K562 (cell line): ENCODE measurements around the gene HIVEP1. TPM values are rescaled to one million over a fixed set of nuclear protein-coding genes. Genes with fewer than 3 reads are reported as not detected.

ENCODE experiments used
- ATAC-seq: fragments of 200-7000 bp; cut with Tn5 transposase; 3 replicates; pipeline ENCODE4 v1.9.1; 2020; ENCODE audit warnings: moderate library complexity
- BruUV-seq: library from RNA; stranded (reverse); fragments of 400-500 nt; replicated peaks from 2 replicates; lab custom pipeline; 2021; lab: Mats Ljungman, UMichigan
- CTCF ChIA-PET: fragments of 300-600 bp; formaldehyde crosslinking; extraction: SDS; loops from one replicate; lab custom pipeline; 2021; ENCODE audit warnings: low intra/inter-chr PET ratio; lab: Yijun Ruan, JAX
- POLR2A ChIA-PET: fragments of 300-600, 350-650 bp; sonication (Branson Sonifier 250); formaldehyde crosslinking; extraction: SDS; loops from one replicate; lab custom pipeline; 2021; ENCODE audit warnings: antibody characterized with exemption, inconsistent platforms; lab: Yijun Ruan, JAX
- DNase-seq, 4 experiments: peaks; one replicate each; pipeline versions ENCODE4 v3.0.0 to v3.0.0-alpha.2; 2011 to 2018; ENCODE audit warnings: low spot score in 3 of 4, mixed read lengths in 3 of 4; ENCODE audit errors: extremely low read depth in 1 of 4
- FAIRE-seq: peaks from 2 replicates; lab custom pipeline; 2011; peaks lifted over from hg19 to GRCh38; lab: Jason Lieb, UNC
- H2AFZ ChIP-seq: 2 replicates; pipeline ENCODE4 v1.6.0; 2011; ENCODE audit warnings: low read depth, low read length, control low read depth, inconsistent platforms
- H3K27ac ChIP-seq: fragments of 200-600 bp; 3 replicates; pipeline ENCODE4 v1.8.0; 2011; ENCODE audit warnings: low read depth, mild to moderate bottlenecking, control low read depth, inconsistent platforms, low read length, moderate library complexity, mixed read lengths; ENCODE audit errors: extremely low read depth
- H3K27me3 ChIP-seq, 2 experiments: fragments of 300-600 bp in 1 of 2; 2 replicates in 1 of 2; 3 replicates in 1 of 2; pipeline versions ENCODE4 v1.6.0 to v1.8.0; 2011; ENCODE audit warnings: inconsistent platforms in 2 of 2, low read length in 2 of 2, mild to moderate bottlenecking in 1 of 2, mixed read lengths in 1 of 2, moderate library complexity in 1 of 2; ENCODE audit not compliant: control insufficient read depth in 2 of 2, insufficient read depth in 2 of 2
- H3K36me3 ChIP-seq: fragments of 300-600 bp; 3 replicates; pipeline ENCODE4 v1.8.0; 2011; ENCODE audit warnings: mild to moderate bottlenecking, low read length, inconsistent platforms; ENCODE audit not compliant: control insufficient read depth, insufficient read depth
- H3K4me1 ChIP-seq, 2 experiments: fragments of 200-600 bp in 1 of 2; replicated peaks in 1 of 2; 2 replicates in 1 of 2; 3 replicates in 1 of 2; pipeline versions ENCODE4 v1.5.1 to v1.8.0; 2011; ENCODE audit warnings: inconsistent platforms in 2 of 2, low read length in 2 of 2, mild to moderate bottlenecking in 1 of 2, mixed read lengths in 1 of 2, moderate library complexity in 1 of 2; ENCODE audit not compliant: control insufficient read depth in 2 of 2, insufficient read depth in 2 of 2
- H3K4me2 ChIP-seq: 2 replicates; pipeline ENCODE4 v1.6.1; 2011; ENCODE audit warnings: low read length, control low read depth, inconsistent platforms, mixed read lengths; ENCODE audit not compliant: insufficient read depth
- H3K4me3 ChIP-seq: fragments of 200-600 bp; sonication (generic), shearing (Covaris generic); 2 replicates; pipeline ENCODE4 v1.5.1; 2016; ENCODE audit warnings: control low read depth, inconsistent platforms
- H3K79me2 ChIP-seq: fragments of 200-600 bp; 3 replicates; pipeline ENCODE4 v1.8.0; 2011; ENCODE audit warnings: low read length, inconsistent platforms; ENCODE audit not compliant: control insufficient read depth, insufficient read depth
- H3K9ac ChIP-seq, 2 experiments: 2 replicates each; pipeline versions ENCODE4 v1.6.0 to v1.6.1; 2011; ENCODE audit warnings: low read depth in 2 of 2, low read length in 2 of 2, control low read depth in 1 of 2, inconsistent platforms in 1 of 2, mild to moderate bottlenecking in 1 of 2, mixed read lengths in 1 of 2; ENCODE audit not compliant: insufficient read depth in 1 of 2
- H3K9me1 ChIP-seq: one replicate; pipeline ENCODE4 v1.6.0; 2011; ENCODE audit warnings: inconsistent platforms, mild to moderate bottlenecking, low read length, moderate library complexity; ENCODE audit not compliant: control insufficient read depth, insufficient read depth
- H3K9me3 ChIP-seq: replicated peaks from 2 replicates; pipeline ENCODE4 v1.5.1; 2011; ENCODE audit warnings: low read depth, low read length, inconsistent platforms; ENCODE audit not compliant: control insufficient read depth, insufficient read depth
- H4K20me1 ChIP-seq: replicated peaks from 2 replicates; pipeline ENCODE4 v1.6.1; 2011; ENCODE audit warnings: low read length, inconsistent platforms, mixed read lengths; ENCODE audit not compliant: control insufficient read depth, insufficient read depth
- CC2D1A ChIP-seq: fragments of 450-650 bp; IDR thresholded peaks from 2 replicates; pipeline ENCODE4 v1.6.1; 2017; ENCODE audit warnings: mild to moderate bottlenecking
- CGGBP1 ChIP-seq: fragments of 250-450 bp; sonication (Bioruptor Pico); IDR thresholded peaks from 2 replicates; pipeline ENCODE4 v1.9.0; 2021; ENCODE audit warnings: mild to moderate bottlenecking
- HMGN3 ChIP-seq: IDR thresholded peaks from 2 replicates; pipeline ENCODE4 v1.6.1; 2011; ENCODE audit warnings: borderline replicate concordance, low read depth, mild to moderate bottlenecking, mixed read lengths, low read length; ENCODE audit not compliant: insufficient read length; ENCODE audit errors: extremely low read depth
- HMGXB4 ChIP-seq: sonication (generic); formaldehyde crosslinking; IDR thresholded peaks from 2 replicates; pipeline ENCODE4 v1.8.1; 2023; ENCODE audit warnings: mild to moderate bottlenecking, missing genetic modification reagents
- HNRNPUL1 ChIP-seq: fragments of 200-400 bp; formaldehyde crosslinking; IDR thresholded peaks from 2 replicates; pipeline ENCODE4 v1.6.1; 2017; ENCODE audit warnings: low read length
- KLF16 ChIP-seq: IDR thresholded peaks from 2 replicates; pipeline ENCODE4 v1.6.1; 2016; ENCODE audit warnings: antibody characterized with exemption
- MTA3 ChIP-seq: fragments of 450-650 bp; formaldehyde crosslinking; IDR thresholded peaks from 2 replicates; pipeline ENCODE4 v1.6.1; 2017; ENCODE audit warnings: mild to moderate bottlenecking, borderline replicate concordance
- NELFE ChIP-seq: IDR thresholded peaks from 2 replicates; pipeline ENCODE4 v1.6.1; 2011; ENCODE audit warnings: mild to moderate bottlenecking; ENCODE audit not compliant: insufficient read depth, insufficient read length
- NFRKB ChIP-seq: fragments of 450-650 bp; IDR thresholded peaks from 2 replicates; pipeline ENCODE4 v1.6.1; 2016; ENCODE audit warnings: low read depth
- NKRF ChIP-seq: fragments of 450-650 bp; IDR thresholded peaks from 2 replicates; pipeline ENCODE4 v1.6.1; 2016; ENCODE audit warnings: borderline replicate concordance
- NR3C1 ChIP-seq: sonication (generic); formaldehyde crosslinking; IDR thresholded peaks from 2 replicates; pipeline ENCODE4 v1.8.1; 2022; ENCODE audit warnings: missing genetic modification reagents
- PHB2 ChIP-seq: fragments of 450-650 bp; IDR thresholded peaks from 2 replicates; pipeline ENCODE4 v1.6.1; 2017; ENCODE audit warnings: low read depth
- RBM34 ChIP-seq: fragments of 200-400 bp; formaldehyde crosslinking; IDR thresholded peaks from 2 replicates; pipeline ENCODE4 v1.6.1; 2018; ENCODE audit warnings: low read length, borderline replicate concordance; ENCODE audit not compliant: insufficient read depth
- TBP ChIP-seq: optimal IDR thresholded peaks from 2 replicates; pipeline ENCODE3; 2011; ENCODE audit warnings: low read depth, low read length, improper control_type of control experiment
- TFAM ChIP-seq: fragments of 250-450 bp; sonication (Bioruptor Pico); conservative IDR thresholded peaks from 2 replicates; pipeline ENCODE4 v1.5.0; 2021; ENCODE audit warnings: mild to moderate bottlenecking, moderate library complexity
- ZNF282 ChIP-seq: sonication (generic); formaldehyde crosslinking; IDR thresholded peaks from 2 replicates; pipeline ENCODE4 v1.8.1; 2023; ENCODE audit warnings: missing genetic modification reagents
- ZNF431 ChIP-seq: sonication (generic); formaldehyde crosslinking; IDR thresholded peaks from 2 replicates; pipeline ENCODE4 v1.8.0; 2022; ENCODE audit warnings: mild to moderate bottlenecking, missing genetic modification reagents
- ZNF436 ChIP-seq: fragments of 250-450, 450-650 bp; sonication (Bioruptor Pico); formaldehyde crosslinking; IDR thresholded peaks from 2 replicates; pipeline ENCODE4 v1.7.0; 2020; ENCODE audit warnings: mild to moderate bottlenecking
- ZNF740 ChIP-seq, 3 experiments: fragments of 200-800 bp in 1 of 3; sonication (Bioruptor generic) in 1 of 3; sonication (generic) in 1 of 3; formaldehyde crosslinking in 1 of 3; IDR thresholded peaks; 2 replicates each; pipeline versions ENCODE4 v1.6.1 to v1.8.0; 2016 to 2022; ENCODE audit warnings: mild to moderate bottlenecking in 2 of 3, missing compliant biosample characterization in 2 of 3, missing genetic modification characterization in 2 of 3, missing genetic modification reagents in 1 of 3
- WGBS: fragments of 100-300 bp; shearing (Covaris generic); methylation state at CpG from one replicate; pipeline ENCODE4 v1.1.6; 2016; ENCODE audit warnings: low coverage, mixed read lengths; ENCODE audit not compliant: insufficient coverage; ENCODE audit errors: missing lambda C conversion rate; 5-methylcytosine and 5-hydroxymethylcytosine counted together
- in situ Hi-C: fragments of 300-500 bp; cut with MboI; formaldehyde crosslinking; loops from 4 replicates; pipeline ENCODE4 v1.15.0; 2018; ENCODE audit warnings: inconsistent platforms, mixed read lengths
- intact Hi-C: fragments of 100-400 bp; cut with micrococcal nuclease; formaldehyde crosslinking; loops from 2 replicates; pipeline ENCODE4 v1.14.2; 2022
- polyA plus RNA-seq, 8 experiments: library from polyadenylated mRNA; depleted of rRNA in 4 of 8; stranded (reverse) in 5 of 8; unstranded in 3 of 8; fragments of >200 nt; fragmentation: Nextera tagmentation in 2 of 8; fragmentation: Illumina TruSeq in 1 of 8; extraction: Ambion mirVana in 2 of 8; extraction: Trizol in 1 of 8; gene quantifications; 2 replicates each; pipeline versions ENCODE4 v1.2.1 to v1.2.3, GENCODE V29; 2011 to 2014; ENCODE audit warnings: inconsistent platforms in 1 of 8, missing spikeins in 1 of 8
- total RNA-seq, 7 experiments: library from RNA; depleted of rRNA in 6 of 7; stranded (reverse); fragments of >200 nt in 6 of 7; fragmentation: Illumina TruSeq in 2 of 7; extraction: Trizol in 2 of 7; gene quantifications; 2 replicates each; pipeline versions ENCODE4 v1.2.1 to v1.2.3, GENCODE V29; 2011 to 2021; ENCODE audit warnings: low replicate concordance in 1 of 7

Gene HIVEP1
- total and polyA plus RNA-seq, 9 of the 15 experiments (the other 6 are each of a cell fraction or from before 2014, with no cell fraction given): 6.0 to 33.3 (median 21.7) TPM

- TF ChIP-seq NELFE: no peak
- TF ChIP-seq MTA3: no peak
- TF ChIP-seq TFAM (CRISPR knock-in tag): no peak
- TF ChIP-seq NR3C1: no peak
- TF ChIP-seq HMGN3: no peak
- no peak for TF ChIP-seq CGGBP1 (CRISPR knock-in tag)
- TF ChIP-seq ZNF436 (CRISPR knock-in tag): no peak
- TF ChIP-seq NFRKB: no peak
- no peak for TF ChIP-seq PHB2
- no peak for TF ChIP-seq CC2D1A
- TF ChIP-seq RBM34: no peak
- no peak for TF ChIP-seq HNRNPUL1
- no peak for TF ChIP-seq TBP
- no peak for TF ChIP-seq KLF16
- TF ChIP-seq HMGXB4: no peak
- TF ChIP-seq ZNF282 (CRISPR knock-in tag): no peak
- no peak for TF ChIP-seq ZNF431 (CRISPR knock-in tag)
- no peak for TF ChIP-seq ZNF740 (CRISPR knock-in tag; IDR thresholded peaks at IDR 0.05)
- no peak for TF ChIP-seq ZNF740 (tag; IDR thresholded peaks at IDR 0.05)
- TF ChIP-seq NKRF: no peak
- TF ChIP-seq, all 486 proteins: peak for 0
- intact Hi-C loops (no loop called here), in situ Hi-C loops (no loop called here)
- Histone ChIP-seq H3K9ac (no peak overlapping the region), H4K20me1 (peaks cover 3% of the 10 kb centered on the region; the same call in 1 of the 2 replicates), H3K27me3 (no peaks in the 10 kb centered on the region), H3K79me2 (peaks cover 93% of the 10 kb centered on the region), H3K36me3 (peaks cover 10% of the 10 kb centered on the region; the same call in 2 of the 3 replicates), H3K9me1 (no peaks in the 10 kb centered on the region), H3K27ac (no peak overlapping the region), H3K4me2 (no peak overlapping the region), H3K9me3 (no peaks in the 10 kb centered on the region), H2AFZ (no peak overlapping the region), H3K4me1 (no peaks in the 10 kb centered on the region), H3K4me3 (no peak overlapping the region)
- ChIA-PET POLR2A (no interaction called here), CTCF (no interaction called here)
- 86% methylated on average over 3 of the region's 3 CpGs for WGBS
- DNase-seq (no peak), ATAC-seq (no peak), FAIRE-seq (no peak)
- no TSS peak for BruUV-seq
Observed at GRCh38 chr6:12082368-12082767, 70.3 kb downstream of the HIVEP1 start.
